DOHH2 (cell line): ENCODE measurements around the gene QSOX2.
A peak's percentile ranks its signal among the peaks of the same experiment; 100 is the strongest.

Source experiments
- CTCF ChIP-seq: fragments of 200-600 bp; sonication (generic); IDR thresholded peaks from one replicate; pipeline ENCODE4 v1.5.1; 2014; ENCODE audit warnings: antibody characterized with exemption, mild to moderate bottlenecking, low read depth, low read length; ENCODE audit not compliant: poor library complexity, severe bottlenecking
- EZH2phosphoT487 ChIP-seq: fragments of 200-600 bp; sonication (generic); IDR thresholded peaks from 2 replicates; pipeline ENCODE4 v1.6.1; 2017; ENCODE audit warnings: borderline replicate concordance, mild to moderate bottlenecking, antibody characterized with exemption, low read length, moderate library complexity, mixed read lengths

- TF ChIP-seq CTCF (peak; percentile 45), EZH2phosphoT487 (no peak)
These were observed 4.1 kb downstream of the QSOX2 start for GRCh38 chr9:136241542-136241941.
